Mucosa of descending colon (tissue), 3 donors: ENCODE measurements around the gene LYPLA2. TPM values are rescaled to one million over a fixed set of nuclear protein-coding genes. Genes with fewer than 3 reads are reported as not detected.

Experiments
- ATAC-seq: fragments of 200-7000 bp; cut with Tn5 transposase; one replicate; pipeline ENCODE4 v1.9.1; 2020; ENCODE audit warnings: mild to moderate bottlenecking, moderate library complexity
- DNase-seq, 3 donors: peaks; one replicate each; pipeline ENCODE4 v3.0.0-alpha.2; 2020
- H3K36me3 ChIP-seq: fragments of 200-600 bp; one replicate; pipeline ENCODE4 v1.8.0; 2021; ENCODE audit warnings: low read depth, mild to moderate bottlenecking
- H3K4me1 ChIP-seq: fragments of 200-600 bp; one replicate; pipeline ENCODE4 v1.8.0; 2021; ENCODE audit warnings: low read depth, mild to moderate bottlenecking
- H3K4me3 ChIP-seq: fragments of 200-600 bp; one replicate; pipeline ENCODE4 v1.8.0; 2021; ENCODE audit warnings: mild to moderate bottlenecking
- H3K9me3 ChIP-seq: fragments of 200-600 bp; one replicate; pipeline ENCODE4 v1.8.0; 2021; ENCODE audit warnings: mild to moderate bottlenecking
- intact Hi-C, 2 donors: fragments of 100-400 bp; cut with DNase I in 1 of 2; cut with micrococcal nuclease in 1 of 2; formaldehyde crosslinking; loops; one replicate each; pipeline versions ENCODE4 v1.11.0 to v1.11.1; 2022; cut with DNase I, micrococcal nuclease
- total RNA-seq, 3 donors: library from RNA; stranded (reverse); fragmentation: NEBNext Ultra II Directional in 2 of 3; extraction: Animal tissue kit (Norgen Biotek cat#: 25700) in 2 of 3; gene quantifications; one replicate each; pipeline versions ENCODE4 v1.2.1 to v1.2.4, GENCODE V29; 2021 to 2023
- TF ChIP-seq, protein P1 (sequence below): fragments of 200-600 bp; IDR thresholded peaks from one replicate; pipeline ENCODE4 v1.8.0; 2022; ENCODE audit warnings: antibody characterized with exemption, mild to moderate bottlenecking
- donor health status: DM: no; HTN: no; CAD: no; lungs with moderate emphysema.
- donor health status: DM: no; HTN: no; CAD: no.
- donor health status: DM: no; HTN: yes; CAD: no.

Gene LYPLA2
- total RNA-seq, 3 donors from 2014 or later: 49.9 to 89.0 (median 88.0) TPM

- ATAC-seq (no peak), DNase-seq (no peak)
- Histone ChIP-seq H3K4me3 (no peak overlapping the region), H3K4me1 (peaks cover 16% of the 10 kb centered on the region), H3K9me3 (no peaks in the 10 kb centered on the region), H3K36me3 (no peaks in the 10 kb centered on the region)
- TF ChIP-seq, protein P1, sequence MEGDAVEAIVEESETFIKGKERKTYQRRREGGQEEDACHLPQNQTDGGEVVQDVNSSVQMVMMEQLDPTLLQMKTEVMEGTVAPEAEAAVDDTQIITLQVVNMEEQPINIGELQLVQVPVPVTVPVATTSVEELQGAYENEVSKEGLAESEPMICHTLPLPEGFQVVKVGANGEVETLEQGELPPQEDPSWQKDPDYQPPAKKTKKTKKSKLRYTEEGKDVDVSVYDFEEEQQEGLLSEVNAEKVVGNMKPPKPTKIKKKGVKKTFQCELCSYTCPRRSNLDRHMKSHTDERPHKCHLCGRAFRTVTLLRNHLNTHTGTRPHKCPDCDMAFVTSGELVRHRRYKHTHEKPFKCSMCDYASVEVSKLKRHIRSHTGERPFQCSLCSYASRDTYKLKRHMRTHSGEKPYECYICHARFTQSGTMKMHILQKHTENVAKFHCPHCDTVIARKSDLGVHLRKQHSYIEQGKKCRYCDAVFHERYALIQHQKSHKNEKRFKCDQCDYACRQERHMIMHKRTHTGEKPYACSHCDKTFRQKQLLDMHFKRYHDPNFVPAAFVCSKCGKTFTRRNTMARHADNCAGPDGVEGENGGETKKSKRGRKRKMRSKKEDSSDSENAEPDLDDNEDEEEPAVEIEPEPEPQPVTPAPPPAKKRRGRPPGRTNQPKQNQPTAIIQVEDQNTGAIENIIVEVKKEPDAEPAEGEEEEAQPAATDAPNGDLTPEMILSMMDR: no peak
- intact Hi-C loops: no loop called here
Measured at GRCh38 chr1:23836037-23836436, 45.1 kb downstream of the LYPLA2 start.

- TF ChIP-seq, protein P1: no peak
- DNase-seq (peak; percentile 23 to 49 (median 46)), ATAC-seq (peak; percentile 15)
- H3K4me3 ChIP-seq: no peak overlapping the region
- no peaks in the 10 kb centered on the region for H3K9me3 ChIP-seq
- no peaks in the 10 kb centered on the region for H3K36me3 ChIP-seq
- intact Hi-C loops: no loop called here
- H3K4me1 ChIP-seq: peaks cover 16% of the 10 kb centered on the region
Measured at GRCh38 chr1:23837908-23838307, 47.0 kb downstream of the LYPLA2 start.

DNA sequence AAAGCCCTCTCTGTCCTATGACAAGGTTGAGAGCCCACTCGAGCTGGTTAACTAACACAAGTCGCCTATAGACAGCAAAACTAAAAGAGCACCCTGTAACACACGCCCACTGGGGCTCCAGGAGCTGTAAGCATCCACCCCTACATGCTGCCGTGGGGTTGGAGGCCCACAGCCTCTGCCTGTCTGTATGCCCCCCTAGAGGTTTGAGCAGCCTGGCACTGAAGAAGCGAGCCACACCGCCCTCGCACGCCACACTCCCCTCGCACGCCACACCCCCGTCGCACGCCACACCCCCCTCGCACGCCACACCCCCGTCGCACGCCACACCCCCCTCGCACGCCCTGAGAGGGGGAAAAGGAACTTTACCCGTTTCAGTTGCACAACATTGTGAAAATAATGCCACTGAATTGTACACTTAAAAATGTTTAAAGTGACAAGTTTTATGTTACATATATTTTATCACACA lies 47.5 kb downstream of the LYPLA2 start:
- intact Hi-C loops: no loop called here
- H3K36me3 ChIP-seq: no peaks in the 10 kb centered on the region

DNA sequence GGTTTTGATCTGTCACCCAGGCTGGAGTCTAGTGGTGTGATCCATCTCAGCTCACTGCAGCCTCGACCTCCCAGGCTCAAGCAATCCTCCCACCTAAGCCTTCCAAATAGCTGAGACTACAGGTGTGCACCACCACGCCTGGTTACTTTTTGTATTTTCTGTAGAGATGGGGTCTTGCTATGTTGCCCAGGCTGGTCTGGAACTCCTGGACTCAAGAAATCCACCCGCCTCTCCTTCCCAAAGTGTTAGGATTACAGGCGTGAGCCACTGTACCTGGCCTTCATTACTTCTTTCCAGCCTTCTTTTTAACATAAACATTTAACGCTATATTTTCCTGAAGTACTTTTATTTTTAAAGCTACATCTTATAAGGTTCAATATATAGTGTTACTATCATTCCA lies 52.7 kb downstream of the LYPLA2 start:
- no peak overlapping the region for H3K4me3 ChIP-seq
- peaks cover 4% of the 10 kb centered on the region for H3K9me3 ChIP-seq
- TF ChIP-seq, protein P1: no peak
- intact Hi-C loops: no loop called here
- ATAC-seq (no peak), DNase-seq (no peak)
- H3K36me3 ChIP-seq: peaks cover 4% of the 10 kb centered on the region
- H3K4me1 ChIP-seq: peaks cover 3% of the 10 kb centered on the region

More for the DNA sequence above, 47.5 kb downstream of the LYPLA2 start:
- ATAC-seq: peak; percentile 100
- no peak overlapping the region for H3K4me3 ChIP-seq
- H3K4me1 ChIP-seq: peaks cover 16% of the 10 kb centered on the region
- H3K9me3 ChIP-seq: no peaks in the 10 kb centered on the region
- peak; percentile 70 to 88 (median 82) for DNase-seq
- TF ChIP-seq, protein P1: no peak

Other genes with a start within 250 kb of the LYPLA2 start
- gene ID3, start 231.6 kb upstream of the LYPLA2 start, total RNA-seq: 100 to 1,000 TPM in 2 of 3 donors, 10 to 100 TPM in 1; 83.0 to 316 (median 121) TPM
- gene RPL11, start 99.3 kb upstream of the LYPLA2 start, total RNA-seq: 100 to 1,000 TPM; 729 to 882 (median 820) TPM
- gene ELOA, start 47.7 kb upstream of the LYPLA2 start, total RNA-seq: 10 to 100 TPM; 32.9 to 35.5 (median 35.1) TPM
- gene PITHD1, start 12.7 kb upstream of the LYPLA2 start, total RNA-seq: 10 to 100 TPM; 38.9 to 53.2 (median 39.6) TPM
- 100 to 1,000 TPM in 2 of 3 donors, 10 to 100 TPM in 1; 55.7 to 156 (median 127) TPM for gene GALE, start 9.6 kb downstream of the LYPLA2 start, total RNA-seq
- 10 to 100 TPM; 45.2 to 83.4 (median 62.6) TPM for gene HMGCL, start 34.3 kb downstream of the LYPLA2 start, total RNA-seq
- gene FUCA1, start 77.1 kb downstream of the LYPLA2 start, total RNA-seq: 100 to 1,000 TPM in 2 of 3 donors, 10 to 100 TPM in 1; 82.2 to 171 (median 159) TPM
- gene CNR2, start 122.2 kb downstream of the LYPLA2 start, total RNA-seq: under 1 TPM; 0.06 to 0.19 (median 0.17) TPM
- 100 to 1,000 TPM; 116 to 137 (median 121) TPM for gene PNRC2, start 168.7 kb downstream of the LYPLA2 start, total RNA-seq
- 10 to 100 TPM; 85.8 to 98.0 (median 94.0) TPM for gene SRSF10, start 189.2 kb downstream of the LYPLA2 start, total RNA-seq